Measurements from ENCODE around the gene KAZN.

DNA sequence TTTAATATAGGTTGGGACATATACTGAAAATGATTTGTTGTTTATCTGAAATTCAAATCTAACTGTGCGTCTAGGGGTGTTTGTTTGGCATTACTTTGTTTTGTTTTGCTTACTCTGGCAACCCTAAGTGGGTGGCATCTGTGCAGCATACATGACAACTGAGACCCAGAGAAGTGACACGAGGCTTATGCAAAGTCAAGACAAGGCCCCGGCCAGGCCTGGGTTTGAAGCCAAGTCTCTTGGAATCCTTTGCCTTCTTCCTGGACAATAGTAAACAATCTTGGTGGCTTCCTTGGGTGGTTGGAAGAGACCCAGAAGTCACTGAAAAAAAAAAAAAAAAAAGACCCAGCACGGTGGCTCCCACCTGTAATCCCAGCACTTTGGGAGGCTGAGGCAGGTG, 357.5 kb downstream of the KAZN start:
- TF ChIP-seq, protein P1, sequence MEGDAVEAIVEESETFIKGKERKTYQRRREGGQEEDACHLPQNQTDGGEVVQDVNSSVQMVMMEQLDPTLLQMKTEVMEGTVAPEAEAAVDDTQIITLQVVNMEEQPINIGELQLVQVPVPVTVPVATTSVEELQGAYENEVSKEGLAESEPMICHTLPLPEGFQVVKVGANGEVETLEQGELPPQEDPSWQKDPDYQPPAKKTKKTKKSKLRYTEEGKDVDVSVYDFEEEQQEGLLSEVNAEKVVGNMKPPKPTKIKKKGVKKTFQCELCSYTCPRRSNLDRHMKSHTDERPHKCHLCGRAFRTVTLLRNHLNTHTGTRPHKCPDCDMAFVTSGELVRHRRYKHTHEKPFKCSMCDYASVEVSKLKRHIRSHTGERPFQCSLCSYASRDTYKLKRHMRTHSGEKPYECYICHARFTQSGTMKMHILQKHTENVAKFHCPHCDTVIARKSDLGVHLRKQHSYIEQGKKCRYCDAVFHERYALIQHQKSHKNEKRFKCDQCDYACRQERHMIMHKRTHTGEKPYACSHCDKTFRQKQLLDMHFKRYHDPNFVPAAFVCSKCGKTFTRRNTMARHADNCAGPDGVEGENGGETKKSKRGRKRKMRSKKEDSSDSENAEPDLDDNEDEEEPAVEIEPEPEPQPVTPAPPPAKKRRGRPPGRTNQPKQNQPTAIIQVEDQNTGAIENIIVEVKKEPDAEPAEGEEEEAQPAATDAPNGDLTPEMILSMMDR (IDR thresholded peaks at IDR 0.05), result no peak
- TF ChIP-seq POLR2A (IDR thresholded peaks at IDR 0.05), result no peak
